ENCODE results near the gene TP53I3.

The TP53I3 gene

GRCh38 chr2:24073816-24074215 lies 10.8 kb downstream of the TP53I3 start:
- Histone ChIP-seq H3K9ac (ENCODE audit: low read length) (no peak overlapping the region), H3K9me3 (ENCODE audit: control insufficient read depth, low read length) (no peaks in the 10 kb centered on the region), H3K27me3 (ENCODE audit: control insufficient read depth, insufficient read depth, low read length) (no peaks in the 10 kb centered on the region), H3K36me3 (ENCODE audit: control insufficient read depth, insufficient read depth, low read length) (no peaks in the 10 kb centered on the region), H3K4me3 (ENCODE audit: low read length) (no peak overlapping the region), H3K4me1 (ENCODE audit: control insufficient read depth, insufficient read depth, low read length) (peaks cover 15% of the 10 kb centered on the region)

GRCh38 chr2:24072259-24072658 lies 12.4 kb downstream of the TP53I3 start:
- no peak overlapping the region for H3K4me3 ChIP-seq (ENCODE audit: low read length)
- H3K4me1 ChIP-seq (ENCODE audit: control insufficient read depth, insufficient read depth, low read length), result peaks cover 6% of the 10 kb centered on the region
- H3K36me3 ChIP-seq (ENCODE audit: control insufficient read depth, insufficient read depth, low read length), result no peaks in the 10 kb centered on the region
- H3K9me3 ChIP-seq (ENCODE audit: control insufficient read depth, low read length), result no peaks in the 10 kb centered on the region
- H3K9ac ChIP-seq (ENCODE audit: low read length), result no peak overlapping the region
- no peaks in the 10 kb centered on the region for H3K27me3 ChIP-seq (ENCODE audit: control insufficient read depth, insufficient read depth, low read length)

GRCh38 chr2:24065341-24065740 lies 19.3 kb downstream of the TP53I3 start:
- H3K9ac ChIP-seq (ENCODE audit: low read length), result no peak overlapping the region

GRCh38 chr2:24058564-24059271 lies 25.9 kb downstream of the TP53I3 start:
- H3K9me3 ChIP-seq (ENCODE audit: control insufficient read depth, low read length), result no peaks in the 10 kb centered on the region
- peaks cover 5% of the 10 kb centered on the region for H3K36me3 ChIP-seq (ENCODE audit: control insufficient read depth, insufficient read depth, low read length)
- H3K4me1 ChIP-seq (ENCODE audit: control insufficient read depth, insufficient read depth, low read length), result peaks cover 14% of the 10 kb centered on the region
- no peak overlapping the region for H3K4me3 ChIP-seq (ENCODE audit: low read length)
- no peaks in the 10 kb centered on the region for H3K27me3 ChIP-seq (ENCODE audit: control insufficient read depth, insufficient read depth, low read length)
- no peak overlapping the region for H3K9ac ChIP-seq (ENCODE audit: low read length)

More at GRCh38 chr2:24065341-24065740, 19.3 kb downstream of the TP53I3 start:
- H3K36me3 ChIP-seq (ENCODE audit: control insufficient read depth, insufficient read depth, low read length), result peaks cover 5% of the 10 kb centered on the region
- H3K27me3 ChIP-seq (ENCODE audit: control insufficient read depth, insufficient read depth, low read length), result no peaks in the 10 kb centered on the region
- no peaks in the 10 kb centered on the region for H3K9me3 ChIP-seq (ENCODE audit: control insufficient read depth, low read length)
- H3K4me3 ChIP-seq (ENCODE audit: low read length), result no peak overlapping the region
- no peaks in the 10 kb centered on the region for H3K4me1 ChIP-seq (ENCODE audit: control insufficient read depth, insufficient read depth, low read length)

- Histone ChIP-seq H3K36me3 (ENCODE audit: control insufficient read depth, insufficient read depth, low read length) (peaks cover under 1% of the 10 kb centered on the region), H3K9me3 (ENCODE audit: control insufficient read depth, low read length) (no peaks in the 10 kb centered on the region), H3K9ac (ENCODE audit: low read length) (no peak overlapping the region), H3K27me3 (ENCODE audit: control insufficient read depth, insufficient read depth, low read length) (no peaks in the 10 kb centered on the region), H3K4me1 (ENCODE audit: control insufficient read depth, insufficient read depth, low read length) (peaks cover 23% of the 10 kb centered on the region), H3K4me3 (ENCODE audit: low read length) (no peak overlapping the region)
Observed at GRCh38 chr2:24055750-24056149, 28.9 kb downstream of the TP53I3 start.

GRCh38 chr2:24054366-24055010 lies 30.1 kb downstream of the TP53I3 start:
- H3K9ac ChIP-seq (ENCODE audit: low read length), result no peak overlapping the region

GRCh38 chr2:24052951-24053350 lies 31.7 kb downstream of the TP53I3 start:
- H3K4me1 ChIP-seq (ENCODE audit: control insufficient read depth, insufficient read depth, low read length), result peaks cover 16% of the 10 kb centered on the region
- no peak overlapping the region for H3K9ac ChIP-seq (ENCODE audit: low read length)
- no peak overlapping the region for H3K4me3 ChIP-seq (ENCODE audit: low read length)
- H3K36me3 ChIP-seq (ENCODE audit: control insufficient read depth, insufficient read depth, low read length), result no peaks in the 10 kb centered on the region
- no peaks in the 10 kb centered on the region for H3K9me3 ChIP-seq (ENCODE audit: control insufficient read depth, low read length)
- no peaks in the 10 kb centered on the region for H3K27me3 ChIP-seq (ENCODE audit: control insufficient read depth, insufficient read depth, low read length)

More at GRCh38 chr2:24054366-24055010, 30.1 kb downstream of the TP53I3 start:
- Histone ChIP-seq H3K9me3 (ENCODE audit: control insufficient read depth, low read length) (no peaks in the 10 kb centered on the region), H3K4me3 (ENCODE audit: low read length) (no peak overlapping the region), H3K4me1 (ENCODE audit: control insufficient read depth, insufficient read depth, low read length) (peaks cover 28% of the 10 kb centered on the region), H3K27me3 (ENCODE audit: control insufficient read depth, insufficient read depth, low read length) (no peaks in the 10 kb centered on the region), H3K36me3 (ENCODE audit: control insufficient read depth, insufficient read depth, low read length) (no peaks in the 10 kb centered on the region)

GRCh38 chr2:24051833-24052232 lies 32.8 kb downstream of the TP53I3 start:
- peaks cover 16% of the 10 kb centered on the region for H3K4me1 ChIP-seq (ENCODE audit: control insufficient read depth, insufficient read depth, low read length)
- H3K4me3 ChIP-seq (ENCODE audit: low read length), result no peak overlapping the region
- H3K9me3 ChIP-seq (ENCODE audit: control insufficient read depth, low read length), result no peaks in the 10 kb centered on the region
- H3K27me3 ChIP-seq (ENCODE audit: control insufficient read depth, insufficient read depth, low read length), result no peaks in the 10 kb centered on the region
- no peaks in the 10 kb centered on the region for H3K36me3 ChIP-seq (ENCODE audit: control insufficient read depth, insufficient read depth, low read length)
- H3K9ac ChIP-seq (ENCODE audit: low read length), result no peak overlapping the region

- Histone ChIP-seq H3K4me1 (ENCODE audit: control insufficient read depth, insufficient read depth, low read length) (peaks cover 23% of the 10 kb centered on the region), H3K36me3 (ENCODE audit: control insufficient read depth, insufficient read depth, low read length) (no peaks in the 10 kb centered on the region), H3K9ac (ENCODE audit: low read length) (peak overlapping the region; percentile 70), H3K9me3 (ENCODE audit: control insufficient read depth, low read length) (no peaks in the 10 kb centered on the region), H3K27me3 (ENCODE audit: control insufficient read depth, insufficient read depth, low read length) (no peaks in the 10 kb centered on the region), H3K4me3 (ENCODE audit: low read length) (peak overlapping the region; percentile 63)
Observed at GRCh38 chr2:24050041-24050979, 34.3 kb downstream of the TP53I3 start.

GRCh38 chr2:24049485-24050021 lies 35.1 kb downstream of the TP53I3 start, which contains the start of gene FKBP1B:
Gene FKBP1B (plus strand): TSS chr2:24049741. CDS start chr2:24049850, 109 bp downstream.
- Histone ChIP-seq H3K36me3 (ENCODE audit: control insufficient read depth, insufficient read depth, low read length) (no peaks in the 10 kb centered on the region), H3K9me3 (ENCODE audit: control insufficient read depth, low read length) (no peaks in the 10 kb centered on the region), H3K4me1 (ENCODE audit: control insufficient read depth, insufficient read depth, low read length) (peaks cover 23% of the 10 kb centered on the region), H3K27me3 (ENCODE audit: control insufficient read depth, insufficient read depth, low read length) (no peaks in the 10 kb centered on the region), H3K9ac (ENCODE audit: low read length) (peak within 1 kb of the TSS; percentile 70), H3K4me3 (ENCODE audit: low read length) (peak within 1 kb of the TSS; percentile 63)

- H3K4me1 ChIP-seq (ENCODE audit: control insufficient read depth, insufficient read depth, low read length), result peaks cover 23% of the 10 kb centered on the region
- no peak overlapping the region for H3K9ac ChIP-seq (ENCODE audit: low read length)
- H3K4me3 ChIP-seq (ENCODE audit: low read length), result peak overlapping the region; percentile 63
- H3K27me3 ChIP-seq (ENCODE audit: control insufficient read depth, insufficient read depth, low read length), result no peaks in the 10 kb centered on the region
- no peaks in the 10 kb centered on the region for H3K36me3 ChIP-seq (ENCODE audit: control insufficient read depth, insufficient read depth, low read length)
- H3K9me3 ChIP-seq (ENCODE audit: control insufficient read depth, low read length), result no peaks in the 10 kb centered on the region
Observed at GRCh38 chr2:24048769-24049484, 35.7 kb downstream of the TP53I3 start.
